HepG2 (cell line): Measurements from ENCODE around the gene BPIFB6. TPM values are rescaled to one million over a fixed set of nuclear protein-coding genes. Genes with fewer than 3 reads are reported as not detected.

ENCODE experiments used
- ADNP ChIP-seq: sonication (generic); formaldehyde crosslinking; IDR thresholded peaks from 2 replicates; pipeline ENCODE4 v1.4.0; 2020; ENCODE audit warnings: missing genetic modification reagents
- ARNT ChIP-seq: fragments of 450-650 bp; IDR thresholded peaks from 2 replicates; pipeline ENCODE4 v1.6.1; 2017
- BRCA1 ChIP-seq: sonication (generic); formaldehyde crosslinking; IDR thresholded peaks from 2 replicates; pipeline ENCODE4 v1.4.0; 2020; ENCODE audit warnings: missing genetic modification reagents
- CBX2 ChIP-seq, 2 experiments: fragments of 200-600 bp in 1 of 2; sonication (generic); formaldehyde crosslinking in 1 of 2; IDR thresholded peaks; 2 replicates each; pipeline versions ENCODE4 v1.7.0 to v1.8.1; 2018 to 2022; ENCODE audit warnings: low read depth in 2 of 2, low read length in 1 of 2, mild to moderate bottlenecking in 1 of 2, missing genetic modification reagents in 1 of 2
- FOXA1 ChIP-seq, 2 experiments: fragments of 450-650 bp in 1 of 2; sonication (generic) in 1 of 2; formaldehyde crosslinking in 1 of 2; IDR thresholded peaks; 2 replicates each; pipeline versions ENCODE4 v1.4.0 to v1.6.1; 2016 to 2020; ENCODE audit warnings: missing genetic modification reagents in 1 of 2
- IKZF1 ChIP-seq: fragments of 450-650 bp; IDR thresholded peaks from 2 replicates; pipeline ENCODE4 v1.7.1; 2016
- KDM1A ChIP-seq: IDR thresholded peaks from 2 replicates; pipeline ENCODE4 v1.6.1; 2016; ENCODE audit warnings: missing compliant biosample characterization
- KDM5B ChIP-seq: sonication (generic); formaldehyde crosslinking; IDR thresholded peaks from 2 replicates; pipeline ENCODE4 v1.4.0; 2020; ENCODE audit warnings: missing genetic modification reagents, mild to moderate bottlenecking, borderline replicate concordance
- MLLT10 ChIP-seq: sonication (generic); formaldehyde crosslinking; IDR thresholded peaks from 2 replicates; pipeline ENCODE4 v1.4.0; 2020; ENCODE audit warnings: missing genetic modification reagents
- NFRKB ChIP-seq: fragments of 450-650 bp; IDR thresholded peaks from 2 replicates; pipeline ENCODE4 v1.6.1; 2017
- NR2F1 ChIP-seq, 2 experiments: fragments of 450-650 bp in 1 of 2; formaldehyde crosslinking in 1 of 2; IDR thresholded peaks; 2 replicates each; pipeline versions ENCODE4 v1.5.0 to v1.6.1; 2016 to 2020; ENCODE audit warnings: mild to moderate bottlenecking in 1 of 2, missing compliant biosample characterization in 1 of 2, missing genetic modification reagents in 1 of 2, moderate library complexity in 1 of 2
- PCBP2 ChIP-seq: fragments of 200-400 bp; formaldehyde crosslinking; optimal IDR thresholded peaks from 2 replicates; pipeline ENCODE3; 2018; ENCODE audit warnings: low read length, low read depth; ENCODE audit not compliant: poor library complexity, severe bottlenecking
- SP1 ChIP-seq, 2 experiments: fragments of 450-650 bp in 1 of 2; sonication (generic) in 1 of 2; formaldehyde crosslinking in 1 of 2; IDR thresholded peaks; 2 replicates each; pipeline versions ENCODE4 v1.4.0 to v1.6.1; 2016 to 2020; ENCODE audit warnings: missing genetic modification reagents in 1 of 2
- ZFP36L2 ChIP-seq: sonication (generic); formaldehyde crosslinking; IDR thresholded peaks from 2 replicates; pipeline ENCODE4 v1.4.0; 2020; ENCODE audit warnings: missing genetic modification reagents
- ZNF10 ChIP-seq: sonication (generic); formaldehyde crosslinking; IDR thresholded peaks from 2 replicates; pipeline ENCODE4 v1.4.0; 2020; ENCODE audit warnings: mild to moderate bottlenecking, low read depth, missing genetic modification reagents, borderline replicate concordance
- ZNF235 ChIP-seq: sonication (generic); formaldehyde crosslinking; IDR thresholded peaks from 2 replicates; pipeline ENCODE4 v1.8.1; 2023; ENCODE audit warnings: mild to moderate bottlenecking, missing genetic modification reagents, borderline replicate concordance
- ZNF251 ChIP-seq: sonication (generic); formaldehyde crosslinking; IDR thresholded peaks from 2 replicates; pipeline ENCODE4 v1.9.0; 2021; ENCODE audit warnings: mild to moderate bottlenecking, missing genetic modification reagents
- ZNF256 ChIP-seq: sonication (generic); formaldehyde crosslinking; conservative IDR thresholded peaks from 2 replicates; pipeline ENCODE4 v1.4.0; 2020; ENCODE audit warnings: missing genetic modification reagents
- ZNF263 ChIP-seq: sonication (generic); formaldehyde crosslinking; IDR thresholded peaks from 2 replicates; pipeline ENCODE4 v1.4.0; 2020; ENCODE audit warnings: missing genetic modification reagents
- ZNF282 ChIP-seq: fragments of 450-650 bp; IDR thresholded peaks from 2 replicates; pipeline ENCODE4 v1.6.1; 2018; ENCODE audit not compliant: partially characterized antibody
- ZNF34 ChIP-seq: sonication (generic); formaldehyde crosslinking; IDR thresholded peaks from 2 replicates; pipeline ENCODE4 v1.4.0; 2020; ENCODE audit warnings: mild to moderate bottlenecking, missing genetic modification reagents, borderline replicate concordance
- ZNF501 ChIP-seq: sonication (generic); formaldehyde crosslinking; IDR thresholded peaks from 2 replicates; pipeline ENCODE4 v1.5.1; 2020; ENCODE audit warnings: mild to moderate bottlenecking, moderate library complexity, missing genetic modification reagents
- ZNF720 ChIP-seq: sonication (generic); formaldehyde crosslinking; IDR thresholded peaks from 2 replicates; pipeline ENCODE4 v1.4.0; 2020; ENCODE audit warnings: missing genetic modification reagents
- ZNF841 ChIP-seq: sonication (generic); formaldehyde crosslinking; IDR thresholded peaks from 2 replicates; pipeline ENCODE4 v1.8.1; 2023; ENCODE audit warnings: missing genetic modification reagents, borderline replicate concordance
- ZSCAN20 ChIP-seq: sonication (generic); formaldehyde crosslinking; IDR thresholded peaks from 2 replicates; pipeline ENCODE4 v1.4.0; 2020; ENCODE audit warnings: missing genetic modification reagents, mild to moderate bottlenecking, borderline replicate concordance
- polyA plus RNA-seq, 8 experiments: library from polyadenylated mRNA; depleted of rRNA in 3 of 8; stranded (reverse) in 7 of 8; unstranded in 1 of 8; fragments of >200 nt; fragmentation: Illumina TruSeq in 4 of 8; extraction: Trizol in 4 of 8; gene quantifications; 2 replicates each; pipeline versions ENCODE4 v1.2.1 to v1.2.3, GENCODE V29; 2011 to 2016; ENCODE audit warnings: low read depth in 4 of 8, missing spikeins in 1 of 8, mixed read lengths in 1 of 8; ENCODE audit not compliant: insufficient read depth in 1 of 8
- total RNA-seq, 5 experiments: library from RNA; depleted of rRNA; stranded (reverse); fragments of >200 nt; fragmentation: Illumina TruSeq; extraction: Trizol; gene quantifications; 2 replicates each; pipeline ENCODE4 v1.2.3, GENCODE V29; 2016; ENCODE audit warnings: low read depth in 1 of 5
- TF ChIP-seq, protein P1 (sequence below): IDR thresholded peaks from 2 replicates; pipeline ENCODE4 v1.6.1; 2016
- TF ChIP-seq, protein P2 (sequence below): sonication (generic); formaldehyde crosslinking; IDR thresholded peaks from 2 replicates; pipeline ENCODE4 v1.5.0; 2020; ENCODE audit warnings: missing genetic modification reagents
- TF ChIP-seq, protein P3 (sequence below): sonication (generic); formaldehyde crosslinking; IDR thresholded peaks from 2 replicates; pipeline ENCODE4 v1.9.0; 2021; ENCODE audit warnings: missing genetic modification reagents, mild to moderate bottlenecking, borderline replicate concordance

The BPIFB6 gene
- total and polyA plus RNA-seq, 2 of the 13 experiments (the other 11 are each of a cell fraction or from before 2014, with no cell fraction given) = 0.13 to 1.7 TPM

DNA sequence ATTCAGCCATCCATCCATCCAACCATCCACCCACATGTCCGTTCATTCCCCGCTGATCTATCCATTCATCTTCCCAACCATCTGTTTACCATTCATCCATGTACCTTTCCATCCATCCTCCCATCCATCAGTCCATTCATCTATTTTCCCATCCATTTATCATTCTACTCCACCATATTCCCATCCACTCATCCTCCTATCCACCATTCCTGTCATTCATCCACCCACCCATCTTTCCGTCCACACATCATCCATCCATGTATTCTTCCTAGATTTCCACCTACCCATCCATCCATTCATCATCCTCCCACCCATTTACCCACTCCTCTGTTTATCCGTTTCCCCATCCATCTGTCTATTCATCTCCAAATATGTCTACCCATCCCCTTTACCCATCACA lies 6.8 kb downstream of the BPIFB6 start (continued):
- TF ChIP-seq PCBP2 = no peak
- no peak for TF ChIP-seq KDM1A (CRISPR knock-in tag)
- peak; percentile 96; the same call in 1 of the 2 replicates for TF ChIP-seq IKZF1
- TF ChIP-seq ZNF501 = no peak
- no peak for TF ChIP-seq ZFP36L2 (CRISPR knock-in tag)
- 0 out of 2 replicates have a peak, but pooled peaks have one; percentile 57 for TF ChIP-seq ARNT
- no peak for TF ChIP-seq CBX2 (IDR thresholded peaks at IDR 0.05; ENCODE audit: low read depth, low read length)
- TF ChIP-seq CBX2 (CRISPR knock-in tag; IDR thresholded peaks at IDR 0.05; ENCODE audit: low read depth) = no peak
- TF ChIP-seq ZNF282 = peak; percentile 83
- TF ChIP-seq, protein P1, sequence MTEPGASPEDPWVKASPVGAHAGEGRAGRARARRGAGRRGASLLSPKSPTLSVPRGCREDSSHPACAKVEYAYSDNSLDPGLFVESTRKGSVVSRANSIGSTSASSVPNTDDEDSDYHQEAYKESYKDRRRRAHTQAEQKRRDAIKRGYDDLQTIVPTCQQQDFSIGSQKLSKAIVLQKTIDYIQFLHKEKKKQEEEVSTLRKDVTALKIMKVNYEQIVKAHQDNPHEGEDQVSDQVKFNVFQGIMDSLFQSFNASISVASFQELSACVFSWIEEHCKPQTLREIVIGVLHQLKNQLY (CRISPR knock-in tag) = no peak
- TF ChIP-seq ZSCAN20 = no peak
- TF ChIP-seq ZNF251 (CRISPR knock-in tag) = no peak
- no peak for TF ChIP-seq ZNF10 (CRISPR knock-in tag)
- TF ChIP-seq ZNF720 (CRISPR knock-in tag) = no peak
- no peak for TF ChIP-seq ZNF34 (CRISPR knock-in tag)
- TF ChIP-seq BRCA1 (CRISPR knock-in tag) = no peak
- TF ChIP-seq SP1 (IDR thresholded peaks at IDR 0.05) = peak; percentile 57; the same call in 1 of the 2 replicates
- no peak for TF ChIP-seq SP1 (CRISPR knock-in tag; IDR thresholded peaks at IDR 0.05)
- TF ChIP-seq, protein P2, sequence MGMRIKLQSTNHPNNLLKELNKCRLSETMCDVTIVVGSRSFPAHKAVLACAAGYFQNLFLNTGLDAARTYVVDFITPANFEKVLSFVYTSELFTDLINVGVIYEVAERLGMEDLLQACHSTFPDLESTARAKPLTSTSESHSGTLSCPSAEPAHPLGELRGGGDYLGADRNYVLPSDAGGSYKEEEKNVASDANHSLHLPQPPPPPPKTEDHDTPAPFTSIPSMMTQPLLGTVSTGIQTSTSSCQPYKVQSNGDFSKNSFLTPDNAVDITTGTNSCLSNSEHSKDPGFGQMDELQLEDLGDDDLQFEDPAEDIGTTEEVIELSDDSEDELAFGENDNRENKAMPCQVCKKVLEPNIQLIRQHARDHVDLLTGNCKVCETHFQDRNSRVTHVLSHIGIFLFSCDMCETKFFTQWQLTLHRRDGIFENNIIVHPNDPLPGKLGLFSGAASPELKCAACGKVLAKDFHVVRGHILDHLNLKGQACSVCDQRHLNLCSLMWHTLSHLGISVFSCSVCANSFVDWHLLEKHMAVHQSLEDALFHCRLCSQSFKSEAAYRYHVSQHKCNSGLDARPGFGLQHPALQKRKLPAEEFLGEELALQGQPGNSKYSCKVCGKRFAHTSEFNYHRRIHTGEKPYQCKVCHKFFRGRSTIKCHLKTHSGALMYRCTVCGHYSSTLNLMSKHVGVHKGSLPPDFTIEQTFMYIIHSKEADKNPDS (CRISPR knock-in tag) = no peak
- TF ChIP-seq ADNP (CRISPR knock-in tag) = no peak
- TF ChIP-seq, protein P3, sequence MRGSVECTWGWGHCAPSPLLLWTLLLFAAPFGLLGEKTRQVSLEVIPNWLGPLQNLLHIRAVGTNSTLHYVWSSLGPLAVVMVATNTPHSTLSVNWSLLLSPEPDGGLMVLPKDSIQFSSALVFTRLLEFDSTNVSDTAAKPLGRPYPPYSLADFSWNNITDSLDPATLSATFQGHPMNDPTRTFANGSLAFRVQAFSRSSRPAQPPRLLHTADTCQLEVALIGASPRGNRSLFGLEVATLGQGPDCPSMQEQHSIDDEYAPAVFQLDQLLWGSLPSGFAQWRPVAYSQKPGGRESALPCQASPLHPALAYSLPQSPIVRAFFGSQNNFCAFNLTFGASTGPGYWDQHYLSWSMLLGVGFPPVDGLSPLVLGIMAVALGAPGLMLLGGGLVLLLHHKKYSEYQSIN (CRISPR knock-in tag) = no peak
- TF ChIP-seq ZNF235 = no peak
- TF ChIP-seq NFRKB = peak; percentile 57; the same call in 1 of the 2 replicates
- TF ChIP-seq NR2F1 (CRISPR knock-in tag; IDR thresholded peaks at IDR 0.05) = no peak
- TF ChIP-seq ZNF263 (CRISPR knock-in tag) = no peak
- no peak for TF ChIP-seq ZNF841 (CRISPR knock-in tag)
- no peak for TF ChIP-seq ZNF256 (CRISPR knock-in tag)
- no peak for TF ChIP-seq KDM5B
- TF ChIP-seq MLLT10 (CRISPR knock-in tag) = no peak
- 0 out of 2 replicates have a peak, but pooled peaks have one; percentile 24 for TF ChIP-seq FOXA1 (IDR thresholded peaks at IDR 0.05)
- no peak for TF ChIP-seq FOXA1 (CRISPR knock-in tag; IDR thresholded peaks at IDR 0.05)
- TF ChIP-seq, all 625 proteins: peak for 12
